Fibroblast of the aortic adventitia (primary cell): ENCODE measurements around the gene GBX1. TPM values are rescaled to one million over a fixed set of nuclear protein-coding genes. Genes with fewer than 3 reads are reported as not detected.

ENCODE experiments used
- DNase-seq: peaks from one replicate; pipeline ENCODE4 v3.0.0-alpha.2; 2010; ENCODE audit warnings: low read depth
- H3K4me3 ChIP-seq: 2 replicates; pipeline ENCODE4 v1.5.1; 2011; ENCODE audit warnings: low read depth, mild to moderate bottlenecking, control low read depth, low read length, moderate library complexity
- total RNA-seq: library from RNA; depleted of rRNA; stranded (reverse); fragments of >200 nt; gene quantifications from 2 replicates; pipeline ENCODE4 v1.2.3, GENCODE V29; 2012; ENCODE audit warnings: low replicate concordance
- TF ChIP-seq, protein P1 (sequence below): IDR thresholded peaks from 2 replicates; pipeline ENCODE4 v1.5.1; 2011; ENCODE audit warnings: mild to moderate bottlenecking, low read length, control low read depth, inconsistent platforms; ENCODE audit not compliant: insufficient read depth

The GBX1 gene
- total RNA-seq, 1 donor: not detected

DNA sequence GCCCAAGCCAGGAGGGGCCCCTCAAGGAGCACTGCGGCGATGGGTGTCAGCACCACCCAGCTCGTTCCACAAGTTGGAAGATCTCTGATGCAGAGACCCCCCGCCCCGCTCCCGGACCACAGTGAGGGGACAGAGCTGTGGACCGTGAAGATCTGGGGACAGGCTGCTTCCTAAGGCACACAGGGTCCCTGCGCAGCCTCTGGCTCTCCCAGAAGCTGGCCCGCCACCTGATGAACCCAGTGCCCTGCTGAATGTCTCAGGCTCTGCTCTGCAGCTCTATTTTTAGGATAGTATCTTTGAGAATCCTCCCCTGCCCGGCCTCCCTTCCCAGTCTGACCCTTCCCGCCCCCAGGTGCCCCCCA lies 29.7 kb downstream of the GBX1 start:
- no peak overlapping the region for H3K4me3 ChIP-seq
- TF ChIP-seq, protein P1, sequence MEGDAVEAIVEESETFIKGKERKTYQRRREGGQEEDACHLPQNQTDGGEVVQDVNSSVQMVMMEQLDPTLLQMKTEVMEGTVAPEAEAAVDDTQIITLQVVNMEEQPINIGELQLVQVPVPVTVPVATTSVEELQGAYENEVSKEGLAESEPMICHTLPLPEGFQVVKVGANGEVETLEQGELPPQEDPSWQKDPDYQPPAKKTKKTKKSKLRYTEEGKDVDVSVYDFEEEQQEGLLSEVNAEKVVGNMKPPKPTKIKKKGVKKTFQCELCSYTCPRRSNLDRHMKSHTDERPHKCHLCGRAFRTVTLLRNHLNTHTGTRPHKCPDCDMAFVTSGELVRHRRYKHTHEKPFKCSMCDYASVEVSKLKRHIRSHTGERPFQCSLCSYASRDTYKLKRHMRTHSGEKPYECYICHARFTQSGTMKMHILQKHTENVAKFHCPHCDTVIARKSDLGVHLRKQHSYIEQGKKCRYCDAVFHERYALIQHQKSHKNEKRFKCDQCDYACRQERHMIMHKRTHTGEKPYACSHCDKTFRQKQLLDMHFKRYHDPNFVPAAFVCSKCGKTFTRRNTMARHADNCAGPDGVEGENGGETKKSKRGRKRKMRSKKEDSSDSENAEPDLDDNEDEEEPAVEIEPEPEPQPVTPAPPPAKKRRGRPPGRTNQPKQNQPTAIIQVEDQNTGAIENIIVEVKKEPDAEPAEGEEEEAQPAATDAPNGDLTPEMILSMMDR: no peak
- DNase-seq: no peak

DNA sequence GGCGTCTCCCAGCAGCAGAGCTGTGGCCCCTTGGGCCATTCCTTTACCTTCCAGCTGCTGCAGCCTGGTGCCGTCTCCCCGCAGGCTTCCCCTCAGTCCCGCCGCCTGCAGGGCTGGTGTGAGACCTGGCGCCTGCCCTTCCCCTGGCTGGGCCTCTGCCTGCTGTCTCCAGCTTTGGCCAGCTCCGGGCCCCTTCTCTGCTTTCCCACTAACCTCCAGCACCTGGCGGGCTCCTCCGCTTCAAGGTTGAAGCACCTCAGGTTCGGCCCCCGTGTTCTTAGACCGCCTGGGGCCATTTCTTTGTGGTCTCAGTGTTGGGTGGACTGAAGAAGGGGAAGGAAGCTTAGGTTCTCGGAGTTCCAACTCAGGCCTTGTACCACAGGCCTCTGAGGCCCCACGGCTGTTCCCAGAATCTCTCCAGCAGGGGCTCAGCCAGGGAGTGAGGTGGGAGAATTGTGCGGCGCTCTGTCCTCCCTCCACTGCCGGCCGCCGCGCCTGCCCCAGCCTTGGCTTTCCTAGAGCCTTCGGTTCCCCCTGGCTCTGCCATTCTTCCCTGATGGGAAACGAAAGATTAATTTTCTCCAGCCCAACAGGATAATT lies 30.3 kb downstream of the GBX1 start:
- TF ChIP-seq, protein P1: no peak
- DNase-seq: no peak
- no peak overlapping the region for H3K4me3 ChIP-seq

DNA sequence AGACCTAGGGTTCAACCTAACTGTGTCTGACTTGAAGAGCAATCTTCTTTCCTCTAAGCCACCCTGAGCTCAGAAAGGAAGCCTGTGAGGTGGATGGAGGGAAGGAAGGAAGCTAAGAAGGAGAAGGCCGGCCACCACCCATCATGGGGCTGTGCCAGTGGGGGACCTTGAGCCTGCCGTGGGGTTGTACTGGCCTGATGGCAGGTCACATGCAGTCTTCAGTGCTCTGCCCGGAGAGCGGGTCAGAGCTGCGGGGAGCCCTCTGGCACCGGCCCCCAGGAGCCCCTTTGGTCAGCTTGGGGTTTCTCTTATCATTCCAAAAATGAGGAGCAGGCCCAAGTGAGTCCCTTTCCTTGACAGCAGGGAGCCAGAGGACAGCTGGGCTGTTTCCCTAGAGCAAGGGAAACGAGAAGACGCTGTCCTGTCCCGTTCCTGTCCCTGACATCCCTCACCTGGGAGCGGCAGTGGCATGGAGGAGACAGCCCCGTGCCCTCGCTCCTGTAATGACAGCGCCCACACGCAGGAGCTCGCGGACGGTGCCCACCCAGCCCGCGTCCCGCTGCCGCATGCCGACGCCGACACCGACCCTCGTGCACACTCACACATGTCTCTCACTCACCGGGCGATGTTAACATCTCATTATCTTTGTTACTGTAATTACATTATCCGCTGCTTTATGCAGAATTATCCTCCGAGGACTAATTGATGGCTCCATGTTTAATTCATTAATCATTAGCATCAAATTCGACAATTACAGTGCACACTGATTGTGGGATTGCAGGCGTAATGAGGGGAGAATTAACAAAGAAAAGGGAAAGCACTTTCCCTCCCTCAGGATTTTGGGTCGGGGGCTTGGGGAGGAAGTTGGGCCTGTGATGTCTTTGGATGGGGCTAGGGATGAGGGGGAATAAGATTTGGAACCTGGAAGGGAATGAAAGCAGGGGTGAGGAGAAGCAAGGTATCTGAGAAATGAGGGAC lies 31.3 kb downstream of the GBX1 start:
- TF ChIP-seq, protein P1: no peak
- no peak for DNase-seq

DNA sequence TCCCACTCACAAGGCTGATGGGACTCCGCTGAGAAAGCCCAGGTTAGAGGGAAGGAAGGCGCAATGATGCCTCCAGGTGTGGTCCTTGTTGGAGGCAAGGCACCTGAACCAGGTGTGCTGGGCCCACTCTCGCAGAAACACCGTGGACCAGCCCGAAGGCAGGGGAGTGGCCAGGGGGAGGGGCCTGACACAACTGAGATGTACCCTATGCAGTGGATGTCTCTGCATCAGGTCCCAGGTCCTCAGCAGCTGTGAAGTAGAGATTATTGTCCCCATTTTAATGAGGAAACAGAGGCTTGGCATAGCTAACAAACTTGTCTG lies 32.0 kb downstream of the GBX1 start:
- DNase-seq: no peak
- TF ChIP-seq, protein P1: no peak
- no peak overlapping the region for H3K4me3 ChIP-seq

More for the DNA sequence above, 31.3 kb downstream of the GBX1 start:
- H3K4me3 ChIP-seq: no peak overlapping the region

DNA sequence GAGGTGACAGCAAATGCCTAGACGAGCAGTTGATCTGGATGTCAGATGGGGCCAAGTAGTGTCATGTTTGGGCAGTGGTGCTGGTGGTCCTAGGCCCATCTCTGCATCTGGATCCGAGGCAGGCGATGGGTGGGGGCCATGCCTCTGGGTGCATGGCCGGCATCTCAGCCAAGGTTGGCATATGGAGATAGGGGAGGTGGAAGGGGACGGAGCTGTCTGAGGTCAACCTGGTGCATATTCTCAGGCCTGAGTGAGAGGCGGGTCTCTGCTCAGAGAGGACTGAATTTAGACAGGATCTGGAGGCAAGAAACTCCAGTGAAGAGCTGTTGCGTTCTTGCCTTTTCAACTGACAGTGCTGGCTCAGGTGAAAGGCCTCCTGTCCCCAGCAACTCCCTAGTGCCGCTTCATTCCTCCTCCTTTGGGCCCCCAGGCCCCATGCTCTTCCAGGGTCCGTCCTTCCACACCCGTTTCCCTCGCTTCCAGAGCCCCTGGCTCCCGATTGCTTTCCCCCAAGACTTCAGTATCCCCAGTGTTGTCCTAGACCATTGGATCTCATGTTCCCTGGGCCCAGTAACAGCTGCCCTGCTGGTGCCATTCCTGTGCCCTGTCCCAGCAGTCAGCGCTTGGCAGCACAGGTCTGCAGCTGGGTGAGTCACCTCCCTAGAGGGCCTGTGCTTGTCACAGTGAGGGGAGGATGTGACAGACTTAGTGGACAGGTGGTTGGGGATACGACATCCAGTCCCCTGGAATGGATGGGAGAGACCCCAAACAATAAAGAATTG lies 32.6 kb downstream of the GBX1 start:
- DNase-seq: no peak
- no peak overlapping the region for H3K4me3 ChIP-seq
- TF ChIP-seq, protein P1: no peak

DNA sequence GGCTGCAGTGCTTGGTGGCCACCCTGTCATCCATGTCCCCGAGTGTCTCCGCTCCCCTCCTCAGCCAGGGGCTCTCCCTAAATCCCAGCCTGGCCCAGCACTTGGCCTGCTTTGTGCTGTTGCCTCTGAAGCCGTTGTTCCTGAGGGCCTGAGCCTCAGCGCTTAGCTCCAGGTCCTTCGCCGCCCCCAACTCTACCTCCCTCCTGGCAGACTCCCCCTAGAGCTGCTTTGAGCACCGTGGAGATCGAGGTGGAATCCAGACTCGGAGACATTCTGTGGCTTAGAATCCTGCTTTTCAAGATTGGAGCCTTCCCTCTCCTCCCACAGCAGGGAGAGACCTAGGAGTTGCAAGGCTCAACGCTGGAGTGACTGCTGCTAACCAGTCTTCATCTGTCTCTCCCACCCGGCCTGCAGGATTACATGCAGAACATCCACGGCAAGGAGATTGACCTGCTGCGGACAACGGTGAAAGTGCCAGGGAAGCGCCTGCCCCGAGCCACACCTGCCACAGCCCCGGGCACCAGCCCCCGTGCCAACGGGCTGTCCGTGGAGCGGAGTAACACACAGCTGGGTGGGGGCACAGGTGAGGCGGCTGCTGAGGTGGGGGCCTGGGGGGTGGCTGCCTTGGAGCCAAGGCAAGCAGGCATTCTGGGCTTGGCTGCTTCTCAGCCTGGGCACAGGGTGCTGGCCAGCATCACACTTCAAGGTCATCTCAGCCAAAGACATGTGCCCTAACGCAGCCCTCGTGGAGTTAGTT lies 33.3 kb downstream of the GBX1 start:
- TF ChIP-seq, protein P1: no peak
- no peak for DNase-seq
- H3K4me3 ChIP-seq: no peak overlapping the region
